GM18858 (cell line): Measurements from ENCODE around the gene TMEM178A.
"Not testable (repeated sequence)": the region's sequence is repeated elsewhere in the genome, so short reads cannot be mapped to it uniquely, and the experiment has no call there.

ENCODE experiments used
- ATAC-seq: cut with Tn5 transposase; IDR thresholded peaks from one replicate; pipeline ENCODE4 v1.9.1; 2021; ENCODE audit not compliant: unreplicated experiment

Gene TMEM178A

DNA sequence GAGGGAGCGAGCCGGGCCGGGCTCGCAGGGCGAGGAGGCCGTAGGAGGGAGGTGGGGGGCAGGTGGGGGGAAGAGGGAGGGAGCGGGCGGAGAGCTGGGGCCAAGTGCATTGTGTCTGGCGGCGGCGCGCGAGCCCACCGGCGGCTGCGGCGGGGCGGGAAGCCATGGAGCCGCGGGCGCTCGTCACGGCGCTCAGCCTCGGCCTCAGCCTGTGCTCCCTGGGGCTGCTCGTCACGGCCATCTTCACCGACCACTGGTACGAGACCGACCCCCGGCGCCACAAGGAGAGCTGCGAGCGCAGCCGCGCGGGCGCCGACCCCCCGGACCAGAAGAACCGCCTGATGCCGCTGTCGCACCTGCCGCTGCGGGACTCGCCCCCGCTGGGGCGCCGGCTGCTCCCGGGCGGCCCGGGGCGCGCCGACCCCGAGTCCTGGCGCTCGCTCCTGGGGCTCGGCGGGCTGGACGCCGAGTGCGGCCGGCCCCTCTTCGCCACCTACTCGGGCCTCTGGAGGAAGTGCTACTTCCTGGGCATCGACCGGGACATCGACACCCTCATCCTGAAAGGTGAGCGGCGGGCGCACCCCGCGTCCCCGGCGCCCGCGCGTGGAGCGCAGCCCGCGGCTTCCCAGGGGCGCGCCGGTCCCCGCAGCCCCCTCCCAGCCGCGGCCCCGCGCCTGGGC, at the start of gene TMEM178A:
TMEM178A (plus strand) TSS at position 107 of the 680 bp plus-strand sequence; CDS start at position 165, 58 bp downstream.
- ATAC-seq, result no peak

DNA sequence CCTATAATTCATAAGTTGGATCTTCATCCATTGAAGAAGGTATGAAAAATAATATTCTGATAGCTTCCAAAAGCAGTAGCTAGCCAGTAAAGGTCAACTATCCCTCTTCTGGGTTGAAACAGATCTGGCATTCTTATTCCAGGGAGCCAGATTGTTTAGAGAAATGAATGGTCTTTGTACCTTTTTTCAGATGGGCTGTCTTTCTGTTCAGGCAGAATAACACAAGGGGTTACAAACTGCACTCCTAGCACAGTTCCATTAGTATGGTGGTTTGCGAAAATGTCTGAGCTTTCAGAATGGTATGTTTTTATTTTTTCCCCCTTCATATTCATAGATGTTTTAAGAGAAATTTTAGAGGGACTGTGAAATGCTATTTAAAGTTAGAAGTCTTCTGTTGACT, 47.5 kb upstream of the TMEM178A start:
- ATAC-seq, result no peak

DNA sequence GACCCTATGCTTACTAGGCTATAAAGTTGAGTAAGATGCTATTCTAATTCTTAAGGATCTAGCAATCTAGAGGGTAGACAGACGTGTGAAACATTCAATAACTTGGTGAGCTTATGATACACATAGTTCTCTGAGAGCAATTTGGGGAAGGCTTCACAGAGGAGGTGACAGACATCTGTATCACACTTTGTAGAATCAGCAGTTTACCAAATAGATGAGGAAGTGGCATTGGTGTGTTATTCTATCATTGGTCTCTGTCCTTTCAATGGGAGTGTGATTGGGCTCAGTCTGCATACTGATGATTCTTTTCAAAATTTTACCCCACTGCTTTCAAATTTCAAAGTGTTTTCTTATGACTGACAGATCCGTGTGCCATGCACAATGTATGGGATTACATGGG, 47.0 kb upstream of the TMEM178A start:
- ATAC-seq, result no peak

DNA sequence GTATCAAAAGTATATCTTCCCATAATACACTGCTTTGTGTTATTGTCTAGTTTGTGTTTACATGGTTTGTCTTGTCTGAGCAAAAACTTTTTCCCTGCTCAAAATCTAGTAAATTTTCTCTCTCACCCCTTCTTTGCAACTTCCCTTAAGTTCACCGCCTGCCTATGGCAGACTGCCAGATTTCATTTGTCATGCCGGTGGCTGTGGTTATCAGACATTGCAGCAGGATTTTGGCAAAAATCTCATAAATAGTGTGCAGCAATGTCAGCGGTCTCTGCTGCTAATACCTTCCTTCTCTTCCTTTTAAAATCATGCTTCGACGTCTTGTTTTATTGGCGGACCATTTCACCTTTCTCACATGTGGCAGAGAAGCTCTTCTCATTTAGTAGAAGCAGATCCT, 45.6 kb upstream of the TMEM178A start:
- ATAC-seq, result no peak

DNA sequence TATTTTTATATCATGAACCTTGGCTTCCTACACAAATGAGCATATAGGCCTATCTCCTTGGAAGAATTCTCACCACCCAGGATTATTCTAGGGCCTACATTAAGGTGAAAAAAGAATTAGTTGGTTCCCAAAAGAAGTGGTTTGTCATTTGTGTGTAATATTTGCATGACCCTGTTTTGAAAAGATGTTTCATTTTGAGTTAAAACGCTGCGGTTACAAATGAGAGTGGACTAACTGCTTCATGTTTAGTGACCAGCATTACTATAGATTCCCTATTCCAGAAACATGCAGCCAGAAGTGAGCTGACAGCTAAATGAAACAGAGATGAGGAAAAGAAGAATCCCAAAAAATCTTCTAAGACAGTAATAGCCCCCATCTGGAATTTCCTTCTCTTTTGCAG, 44.1 kb upstream of the TMEM178A start:
- no peak for ATAC-seq

DNA sequence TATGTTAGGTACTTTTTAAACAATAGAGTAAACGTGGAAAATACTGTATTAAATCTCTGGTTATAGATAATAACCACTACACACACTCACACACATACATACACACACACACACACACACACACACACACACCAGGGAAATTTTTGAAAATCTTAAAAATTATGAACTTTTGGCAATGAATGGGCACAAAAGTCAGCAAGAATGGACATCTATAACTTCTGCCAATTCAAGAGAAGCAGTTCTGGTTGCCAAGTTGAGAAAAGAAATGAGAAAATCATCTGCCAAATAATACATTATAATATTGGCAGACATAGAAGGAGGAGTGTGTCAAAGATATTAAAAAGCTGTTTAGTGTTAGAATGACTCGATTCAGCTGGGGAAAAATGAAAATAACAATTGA, 42.9 kb upstream of the TMEM178A start:
- no peak for ATAC-seq

DNA sequence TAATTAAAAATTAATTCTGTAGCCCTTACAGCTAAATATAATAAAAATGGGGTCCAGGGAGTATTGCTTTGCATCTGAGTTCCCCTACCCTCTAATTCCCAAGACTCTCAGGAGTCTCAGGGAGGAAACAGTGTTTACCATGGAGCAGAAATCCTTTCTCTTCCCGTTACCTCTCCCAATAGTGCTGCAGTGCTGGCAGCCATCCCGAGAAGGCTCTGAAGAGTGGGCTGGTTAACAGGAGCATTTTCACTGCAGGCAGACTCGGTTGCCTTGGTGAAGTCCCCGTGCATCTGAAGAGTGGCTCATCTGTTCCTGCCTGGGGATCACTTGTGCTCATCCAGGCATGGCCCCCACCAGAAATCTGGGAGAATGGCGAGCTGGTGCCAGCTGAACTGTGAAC, 41.8 kb upstream of the TMEM178A start:
- ATAC-seq, result no peak

DNA sequence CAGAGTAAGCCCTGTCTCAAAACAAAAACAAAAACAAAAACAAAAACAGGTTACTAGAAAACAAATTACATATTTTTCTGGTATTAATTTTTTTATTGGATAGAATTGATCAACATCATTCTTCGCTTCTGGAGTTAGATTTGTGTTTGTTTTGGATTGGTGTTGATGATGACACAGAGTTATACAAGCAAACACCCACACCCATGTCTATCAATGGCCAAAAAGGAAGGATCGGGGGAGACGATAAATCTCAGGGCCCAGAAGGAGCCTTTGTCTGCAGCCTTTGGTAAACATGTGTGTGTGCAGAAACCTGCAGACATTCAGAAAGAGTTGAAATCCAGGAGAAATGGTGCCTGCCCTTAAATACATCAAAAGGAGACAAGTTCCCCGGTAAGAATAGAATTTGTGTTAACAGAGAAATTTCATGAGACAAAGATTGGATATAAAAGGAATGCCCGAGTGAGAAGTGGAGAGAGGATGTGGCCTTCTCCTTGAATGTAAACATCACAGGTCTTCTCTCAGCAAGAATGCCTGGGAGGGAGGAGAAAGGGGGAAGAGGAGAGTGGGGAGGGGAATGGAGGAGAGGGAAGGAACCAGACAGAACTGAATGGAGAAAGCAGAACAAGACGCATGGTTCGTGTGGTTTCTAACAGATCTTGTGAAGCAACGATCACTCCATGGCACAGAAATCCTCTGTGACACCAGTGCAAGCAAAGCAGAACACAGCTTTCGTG, 40.4 kb upstream of the TMEM178A start:
- ATAC-seq, result no peak

DNA sequence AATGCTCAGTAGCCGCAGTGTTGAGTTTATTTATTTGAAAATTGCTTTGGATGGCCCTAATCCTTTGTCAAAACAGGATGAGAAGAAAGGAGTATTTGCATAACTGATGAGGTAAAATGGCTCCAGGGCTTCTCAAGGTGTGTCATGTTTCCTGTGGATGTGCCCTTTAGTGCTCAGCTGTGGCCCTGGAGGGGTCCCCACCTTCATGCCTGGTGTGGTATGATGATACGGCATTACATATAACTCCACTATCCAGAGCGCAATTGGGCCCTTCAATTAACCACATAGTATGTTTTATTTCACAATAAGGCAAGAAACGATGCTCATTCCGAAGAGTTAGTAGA, 39.8 kb upstream of the TMEM178A start:
- no peak for ATAC-seq

DNA sequence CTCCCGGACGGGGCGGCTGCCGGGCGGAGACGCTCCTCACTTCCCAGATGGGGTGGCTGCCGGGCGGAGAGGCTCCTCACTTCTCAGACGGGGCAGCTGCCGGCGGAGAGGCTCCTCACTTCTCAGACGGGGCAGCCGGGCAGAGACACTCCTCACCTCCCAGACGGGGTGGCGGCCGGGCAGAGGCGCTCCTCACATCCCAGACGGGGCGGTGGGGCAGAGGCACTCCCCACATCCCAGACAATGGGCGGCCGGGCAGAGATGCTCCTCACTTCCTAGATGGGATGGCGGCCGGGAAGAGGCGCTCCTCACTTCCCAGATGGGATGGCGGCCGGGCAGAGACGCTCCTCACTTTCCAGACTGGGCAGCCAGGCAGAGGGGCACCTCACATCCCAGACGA, 37.4 kb upstream of the TMEM178A start:
- not testable (repeated sequence) for ATAC-seq

DNA sequence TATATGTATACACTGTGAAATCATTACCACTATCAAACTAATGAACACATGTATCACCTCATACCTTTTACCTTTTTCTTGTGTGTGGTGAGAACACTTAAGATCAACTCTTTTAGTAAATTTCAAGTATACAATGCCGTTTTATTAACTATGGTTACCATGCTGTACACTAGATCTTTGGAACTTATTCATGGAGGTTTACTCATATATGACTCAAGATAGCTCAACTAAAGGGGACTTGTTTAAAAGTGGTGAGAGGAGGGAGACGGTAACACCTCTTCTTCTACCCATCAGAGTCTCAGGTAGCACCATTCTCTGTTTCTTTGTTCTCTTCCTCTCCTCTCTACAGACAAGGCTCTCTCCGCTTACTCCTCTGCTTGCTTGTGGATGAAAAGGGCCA, 36.1 kb upstream of the TMEM178A start:
- ATAC-seq, result no peak

DNA sequence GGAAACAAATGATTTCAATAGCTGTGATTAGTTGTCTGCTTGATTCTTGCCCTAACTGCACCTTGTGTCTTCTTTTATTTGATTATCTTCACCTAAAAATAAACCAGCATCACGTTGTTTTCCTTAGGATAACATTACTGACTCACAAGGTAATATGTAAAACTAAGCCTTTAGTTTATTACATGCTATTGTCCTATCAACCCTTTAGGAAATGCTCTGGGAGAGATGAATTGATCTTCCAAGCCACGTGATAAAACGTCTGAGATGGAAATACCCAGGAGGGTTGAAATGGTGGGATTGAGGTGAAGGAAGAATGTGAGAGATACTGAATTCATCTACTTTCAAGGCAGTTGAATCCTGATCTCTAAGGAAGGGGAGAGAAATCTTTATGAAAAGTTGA, 34.5 kb upstream of the TMEM178A start:
- no peak for ATAC-seq

DNA sequence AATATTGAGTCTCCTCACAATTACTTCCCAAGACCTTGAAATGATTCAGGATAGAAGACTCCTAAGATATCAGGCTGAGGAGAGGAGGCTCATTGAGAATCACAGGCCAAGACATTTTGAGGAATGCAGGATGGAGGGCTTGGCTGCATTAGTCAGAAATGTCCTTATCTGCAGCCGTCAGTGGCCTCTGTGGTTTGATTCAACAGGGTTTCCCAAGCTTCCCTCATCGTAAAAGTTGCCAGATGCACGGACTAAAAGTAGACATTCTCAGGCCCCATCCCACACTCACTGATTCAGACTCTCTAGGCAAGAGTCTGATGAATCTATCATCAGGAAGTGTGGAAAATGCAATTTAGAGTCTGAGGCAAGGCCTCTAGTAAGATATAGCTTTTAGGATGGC, 34.0 kb upstream of the TMEM178A start:
- no peak for ATAC-seq

DNA sequence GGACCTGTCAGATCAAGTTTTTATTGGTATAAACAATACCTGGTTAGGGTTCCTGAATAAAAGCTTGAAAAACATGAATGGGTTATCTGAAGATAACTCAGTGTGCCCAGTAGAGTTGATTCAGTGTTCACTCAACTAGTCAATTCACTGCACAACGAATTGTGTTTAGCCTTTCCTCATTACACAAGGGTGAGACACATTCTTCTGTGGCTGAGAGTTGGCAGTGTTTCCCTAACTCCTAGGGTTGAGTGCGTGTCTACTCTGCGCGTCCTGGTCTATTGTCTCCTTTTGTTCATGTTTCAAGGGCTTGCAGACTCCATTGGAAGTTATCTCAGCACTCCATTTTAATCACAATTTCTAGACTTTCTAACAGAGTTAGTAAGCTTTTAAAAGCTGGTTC, 32.8 kb upstream of the TMEM178A start:
- no peak for ATAC-seq

DNA sequence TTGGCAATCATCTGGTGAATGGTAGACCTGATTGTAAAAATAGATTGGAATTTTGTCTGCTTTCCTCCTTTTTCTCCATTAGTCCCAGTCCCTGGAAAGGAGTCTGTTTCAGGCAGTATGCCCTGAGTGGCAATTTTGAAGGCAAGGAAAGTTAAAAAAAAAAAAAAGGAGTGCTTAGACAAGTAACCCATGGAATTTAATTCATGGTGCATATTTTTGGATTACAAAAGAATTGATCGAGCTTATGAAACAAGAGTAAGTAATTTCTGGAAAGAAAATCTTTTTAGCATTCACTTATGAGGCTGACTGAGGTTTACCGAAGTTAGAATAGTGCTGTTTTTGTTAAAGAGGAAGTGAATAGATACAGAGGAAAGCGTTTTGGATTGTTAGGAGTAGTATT, 29.4 kb upstream of the TMEM178A start:
- no peak for ATAC-seq

DNA sequence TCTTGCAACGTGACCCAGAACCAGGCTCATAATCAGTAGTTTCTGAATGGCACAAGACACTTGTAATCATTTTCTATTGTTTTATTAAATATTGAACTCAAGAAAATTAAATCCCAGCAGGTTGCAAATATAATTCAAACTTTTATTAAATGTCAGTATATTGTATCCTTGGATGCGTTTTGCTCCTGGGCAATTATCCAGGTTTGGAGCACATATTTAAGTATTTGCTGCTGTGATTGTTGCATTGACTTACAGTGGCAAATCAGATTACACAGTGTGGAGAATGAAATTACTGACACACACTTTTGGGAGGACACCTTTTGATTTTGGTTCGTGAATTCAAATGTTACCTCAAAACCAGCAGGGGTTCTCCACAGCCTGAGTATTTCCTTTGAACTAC, 27.1 kb upstream of the TMEM178A start:
- ATAC-seq, result no peak

DNA sequence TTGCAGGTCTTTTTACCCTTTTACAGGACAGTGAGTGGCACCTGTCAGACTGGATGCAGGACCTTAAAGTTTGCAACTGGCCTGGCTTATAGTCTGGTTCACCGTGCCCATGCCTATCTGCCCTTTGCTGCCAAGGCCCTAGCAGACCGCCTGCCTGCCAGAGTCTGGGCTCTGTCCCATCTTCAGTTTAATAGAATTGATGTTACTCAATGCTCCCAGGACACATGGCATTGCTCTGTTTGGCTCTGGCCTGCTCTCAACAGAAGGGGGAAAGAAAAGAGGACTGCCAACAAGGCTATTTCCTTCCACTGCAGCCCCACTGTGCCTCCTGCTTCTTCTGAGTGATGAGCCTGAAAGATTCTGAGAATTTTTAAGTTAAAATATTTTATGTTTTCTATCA, 25.6 kb upstream of the TMEM178A start:
- ATAC-seq, result no peak

DNA sequence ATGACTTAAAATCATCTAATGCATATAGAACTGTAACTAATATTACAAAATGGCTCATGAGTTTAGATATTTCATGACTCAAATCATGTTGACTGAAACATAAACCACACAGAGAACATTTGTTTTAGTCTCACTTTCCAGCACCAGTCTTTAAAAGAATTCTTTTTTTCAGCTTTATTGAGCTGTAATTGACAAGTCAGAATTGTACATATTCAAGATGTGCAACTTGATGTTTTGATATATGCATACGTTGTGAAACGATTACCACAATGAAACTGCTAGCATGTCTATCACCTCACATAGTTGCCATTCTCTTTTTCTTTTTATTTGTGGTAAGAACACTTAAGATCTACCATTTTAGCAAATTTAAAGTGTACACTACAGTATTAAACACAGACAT, 25.0 kb upstream of the TMEM178A start:
- ATAC-seq, result no peak

DNA sequence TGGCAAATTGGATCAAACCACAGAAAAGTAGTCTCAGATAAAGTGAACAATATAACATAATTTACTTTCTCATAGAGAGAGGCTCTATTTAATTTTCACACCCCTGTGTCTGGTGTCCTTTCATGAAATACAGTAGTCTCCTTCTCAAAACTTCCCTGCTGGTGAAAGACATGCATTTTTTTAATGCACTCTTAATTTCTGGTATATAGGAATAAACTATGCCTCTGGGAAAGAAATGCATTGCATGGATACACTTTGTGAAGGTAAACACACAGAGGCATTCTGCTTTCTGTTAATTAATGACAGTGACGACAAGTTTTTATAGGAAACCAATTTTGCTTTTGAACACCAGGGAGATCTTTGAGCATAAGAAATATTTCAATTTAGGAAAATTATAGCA, 24.1 kb upstream of the TMEM178A start:
- no peak for ATAC-seq

DNA sequence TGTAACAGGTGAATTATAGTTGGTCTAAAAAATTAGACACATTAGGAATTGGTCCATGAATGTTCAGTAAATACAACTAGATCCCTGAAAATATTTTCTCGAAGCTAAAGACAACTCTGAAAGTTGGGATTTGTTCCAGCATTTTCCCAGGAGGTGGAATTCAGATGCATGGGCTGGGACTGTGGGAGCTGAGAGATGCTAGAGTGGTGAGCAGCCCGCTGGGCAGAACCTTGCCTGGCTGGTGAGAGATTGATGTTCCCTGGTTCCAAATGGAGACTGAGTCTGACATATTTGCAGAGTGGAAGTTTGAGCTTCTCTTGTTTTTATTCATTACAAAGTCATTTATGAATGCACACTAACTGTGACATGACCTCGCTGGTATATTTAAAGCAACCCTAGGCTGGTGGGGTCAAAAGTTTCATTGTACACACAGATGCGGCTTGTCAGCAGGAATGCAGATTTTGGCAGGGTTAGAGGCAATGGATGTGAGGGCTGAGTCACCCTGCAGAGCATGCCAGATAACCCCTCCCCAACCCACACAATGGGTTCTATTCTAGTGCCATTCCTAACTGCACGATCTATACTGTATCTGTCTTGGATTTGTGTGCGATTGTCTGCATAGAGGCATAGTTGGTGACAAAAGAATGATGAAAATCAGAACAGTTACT, 23.5 kb upstream of the TMEM178A start:
- ATAC-seq, result no peak

DNA sequence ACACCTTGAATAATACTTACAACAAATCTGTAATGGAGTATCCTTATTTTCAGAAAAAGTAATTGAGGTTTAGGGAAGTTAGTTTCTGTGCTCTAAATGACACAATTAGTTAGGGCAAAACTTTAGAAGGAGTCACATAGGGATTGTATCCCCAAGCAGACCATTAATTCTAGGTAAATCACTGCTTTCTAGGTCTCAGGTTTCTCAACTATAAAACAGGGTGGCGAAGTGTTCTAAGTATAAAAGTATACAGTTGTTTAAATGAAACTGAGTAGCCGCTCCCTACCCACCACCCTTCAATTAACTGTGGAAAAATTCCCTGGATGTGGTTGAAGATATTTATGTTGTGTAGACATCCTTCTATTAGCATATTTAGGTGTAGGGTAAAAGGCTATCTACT, 19.9 kb upstream of the TMEM178A start:
- no peak for ATAC-seq

DNA sequence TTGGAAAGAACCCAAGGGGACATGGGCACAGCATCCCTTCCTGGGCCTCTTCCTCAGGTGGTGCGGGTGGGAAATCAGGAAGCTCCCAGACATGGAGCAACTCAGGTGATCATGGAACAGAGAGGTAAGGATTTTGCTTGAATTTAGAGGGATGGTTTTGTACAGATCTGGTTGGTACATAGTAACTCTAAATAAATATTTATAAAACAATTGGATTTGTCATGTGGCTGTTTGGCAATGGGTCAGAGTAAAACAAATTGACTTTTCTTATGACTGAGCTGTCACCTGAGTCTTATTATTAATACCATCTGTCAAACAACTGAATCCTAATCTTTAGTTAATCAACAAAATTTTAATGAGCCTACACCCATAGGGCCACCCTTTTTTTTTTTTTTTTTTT, 19.4 kb upstream of the TMEM178A start:
- ATAC-seq, result no peak
